HepG2 (cell line): ENCODE measurements around the gene CDC34. TPM values are rescaled to one million over a fixed set of nuclear protein-coding genes. Genes with fewer than 3 reads are reported as not detected.

Source experiments
- ARID2 ChIP-seq: sonication (generic); formaldehyde crosslinking; IDR thresholded peaks from 2 replicates; pipeline ENCODE4 v1.8.1; 2022; ENCODE audit warnings: mild to moderate bottlenecking, missing genetic modification reagents, borderline replicate concordance
- ARID3A ChIP-seq: IDR thresholded peaks from 2 replicates; pipeline ENCODE4 v1.6.1; 2012; ENCODE audit warnings: low read depth, low read length, improper control_type of control experiment
- ATF2 ChIP-seq: sonication (generic); formaldehyde crosslinking; IDR thresholded peaks from 2 replicates; pipeline ENCODE4 v1.4.0; 2020; ENCODE audit warnings: missing genetic modification reagents
- ATF7 ChIP-seq, 2 experiments: fragments of 450-650 bp in 1 of 2; sonication (generic) in 1 of 2; formaldehyde crosslinking in 1 of 2; IDR thresholded peaks; 2 replicates each; pipeline versions ENCODE4 v1.4.0 to v1.6.1; 2016 to 2020; ENCODE audit warnings: antibody characterized with exemption in 1 of 2, mild to moderate bottlenecking in 1 of 2, missing genetic modification reagents in 1 of 2
- BCL3 ChIP-seq: sonication (generic); formaldehyde crosslinking; IDR thresholded peaks from 2 replicates; pipeline ENCODE4 v1.5.1; 2020; ENCODE audit warnings: mild to moderate bottlenecking, missing genetic modification reagents, moderate library complexity
- MAFG ChIP-seq: sonication (generic); formaldehyde crosslinking; IDR thresholded peaks from 2 replicates; pipeline ENCODE4 v1.5.1; 2020; ENCODE audit warnings: mild to moderate bottlenecking, missing genetic modification reagents
- MXD4 ChIP-seq: IDR thresholded peaks from 2 replicates; pipeline ENCODE4 v1.6.1; 2016; ENCODE audit warnings: mild to moderate bottlenecking, missing biosample characterization, missing genetic modification reagents
- NCOA2 ChIP-seq: sonication (generic); formaldehyde crosslinking; IDR thresholded peaks from 2 replicates; pipeline ENCODE4 v1.8.0; 2022; ENCODE audit warnings: inconsistent platforms
- NFKBIZ ChIP-seq: IDR thresholded peaks from 2 replicates; pipeline ENCODE4 v1.6.1; 2018; ENCODE audit warnings: missing genetic modification reagents, missing compliant biosample characterization
- NFYC ChIP-seq: IDR thresholded peaks from 2 replicates; pipeline ENCODE4 v1.6.1; 2016; ENCODE audit warnings: missing genetic modification reagents, missing compliant biosample characterization
- NR2F6 ChIP-seq, 2 experiments: IDR thresholded peaks; 2 replicates each; pipeline ENCODE4 v1.6.1; 2016; ENCODE audit warnings: antibody characterized with exemption in 1 of 2, mild to moderate bottlenecking in 1 of 2
- PBX3 ChIP-seq: sonication (generic); formaldehyde crosslinking; IDR thresholded peaks from 2 replicates; pipeline ENCODE4 v1.8.1; 2023; ENCODE audit warnings: missing genetic modification reagents, inconsistent platforms, borderline replicate concordance
- PITX1 ChIP-seq: sonication (generic); formaldehyde crosslinking; IDR thresholded peaks from 2 replicates; pipeline ENCODE4 v1.5.1; 2020; ENCODE audit warnings: mild to moderate bottlenecking, missing genetic modification reagents
- ZNF276 ChIP-seq: sonication (generic); formaldehyde crosslinking; IDR thresholded peaks from 2 replicates; pipeline ENCODE4 v1.4.0; 2020; ENCODE audit warnings: mild to moderate bottlenecking, low read depth, missing genetic modification reagents
- ZNF326 ChIP-seq: sonication (generic); formaldehyde crosslinking; IDR thresholded peaks from 2 replicates; pipeline ENCODE4 v1.4.0; 2020; ENCODE audit warnings: missing genetic modification reagents, borderline replicate concordance
- ZNF33A ChIP-seq: sonication (generic); formaldehyde crosslinking; IDR thresholded peaks from 2 replicates; pipeline ENCODE4 v1.5.1; 2020; ENCODE audit warnings: missing genetic modification reagents, mild to moderate bottlenecking, moderate library complexity, borderline replicate concordance
- ZNF432 ChIP-seq: sonication (generic); formaldehyde crosslinking; IDR thresholded peaks from 2 replicates; pipeline ENCODE4 v1.5.0; 2020; ENCODE audit warnings: missing genetic modification reagents, mild to moderate bottlenecking, borderline replicate concordance
- ZXDC ChIP-seq: sonication (generic); formaldehyde crosslinking; IDR thresholded peaks from 2 replicates; pipeline ENCODE4 v1.5.0; 2020; ENCODE audit warnings: mild to moderate bottlenecking, missing genetic modification reagents
- polyA plus RNA-seq, 8 experiments: library from polyadenylated mRNA; depleted of rRNA in 3 of 8; stranded (reverse) in 7 of 8; unstranded in 1 of 8; fragments of >200 nt; fragmentation: Illumina TruSeq in 4 of 8; extraction: Trizol in 4 of 8; gene quantifications; 2 replicates each; pipeline versions ENCODE4 v1.2.1 to v1.2.3, GENCODE V29; 2011 to 2016; ENCODE audit warnings: low read depth in 4 of 8, missing spikeins in 1 of 8, mixed read lengths in 1 of 8; ENCODE audit not compliant: insufficient read depth in 1 of 8
- total RNA-seq, 5 experiments: library from RNA; depleted of rRNA; stranded (reverse); fragments of >200 nt; fragmentation: Illumina TruSeq; extraction: Trizol; gene quantifications; 2 replicates each; pipeline ENCODE4 v1.2.3, GENCODE V29; 2016; ENCODE audit warnings: low read depth in 1 of 5

The CDC34 gene
- total and polyA plus RNA-seq, 2 of the 13 experiments (the other 11 are each of a cell fraction or from before 2014, with no cell fraction given), result 138 to 150 TPM

GRCh38 chr19:485583-486236, 45.9 kb upstream of the CDC34 start (continued):
- no peak for TF ChIP-seq ARID3A
- TF ChIP-seq ZNF33A, result no peak
- no peak for TF ChIP-seq ATF7 (IDR thresholded peaks at IDR 0.05)
- TF ChIP-seq ATF7 (CRISPR knock-in tag; IDR thresholded peaks at IDR 0.05), result no peak
- TF ChIP-seq BCL3 (CRISPR knock-in tag), result 0 out of 2 replicates have a peak, but pooled peaks have one; percentile 30
- no peak for TF ChIP-seq ZNF432
- TF ChIP-seq ZNF326 (CRISPR knock-in tag), result no peak
- no peak for TF ChIP-seq MAFG (CRISPR knock-in tag)
- no peak for TF ChIP-seq NFYC
- no peak for TF ChIP-seq ZXDC (CRISPR knock-in tag)
- TF ChIP-seq MXD4 (CRISPR knock-in tag), result no peak; the same call in 1 of the 2 replicates
- peak; percentile 27; the same call in 1 of the 2 replicates for TF ChIP-seq ZNF276
- TF ChIP-seq NCOA2, result 0 out of 2 replicates have a peak, but pooled peaks have one; percentile 10
- no peak; the same call in 1 of the 2 replicates for TF ChIP-seq NFKBIZ (CRISPR knock-in tag)
- TF ChIP-seq PITX1 (CRISPR knock-in tag), result no peak
- no peak for TF ChIP-seq ATF2 (CRISPR knock-in tag)
- no peak for TF ChIP-seq PBX3 (CRISPR knock-in tag)
- no peak for TF ChIP-seq ARID2
- TF ChIP-seq NR2F6 (IDR thresholded peaks at IDR 0.05), result no peak
- peak; percentile 21; the same call in 1 of the 2 replicates for TF ChIP-seq NR2F6 (CRISPR knock-in tag; IDR thresholded peaks at IDR 0.05)
